GM04503 (cell line): ENCODE data around the gene COQ6.
"Not testable (repeated sequence)": the region's sequence is repeated elsewhere in the genome, so short reads cannot be mapped to it uniquely, and the experiment has no call there.

ENCODE experiments used
- DNase-seq: peaks from one replicate; pipeline ENCODE4 v3.0.0-alpha.2; 2012; ENCODE audit warnings: low read depth

COQ6 gene

GRCh38 chr14:73988065-73988464 lies 38.0 kb downstream of the COQ6 start:
- no peak for DNase-seq

GRCh38 chr14:73988656-73989055 lies 38.6 kb downstream of the COQ6 start:
- DNase-seq = not testable (repeated sequence)

DNA sequence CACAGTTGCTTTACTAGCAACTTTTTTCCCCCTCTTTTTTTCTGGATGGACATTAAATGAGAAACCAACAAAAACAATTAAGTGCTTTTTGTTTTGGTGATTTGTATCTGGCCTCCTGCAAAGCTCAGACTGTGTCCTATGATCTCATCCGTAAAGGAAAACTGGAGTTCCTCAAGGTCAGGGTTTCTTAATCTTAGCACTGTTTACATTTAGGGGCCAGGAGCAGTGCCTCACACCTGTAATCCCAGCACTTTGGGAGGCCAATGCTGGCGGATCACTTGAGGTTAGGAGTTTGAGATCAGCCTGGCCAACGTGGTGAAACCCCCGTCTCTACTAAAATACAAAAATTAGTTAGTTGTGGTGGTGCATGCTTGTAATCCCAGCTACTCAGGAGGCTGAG lies 41.0 kb downstream of the COQ6 start:
- no peak for DNase-seq

DNA sequence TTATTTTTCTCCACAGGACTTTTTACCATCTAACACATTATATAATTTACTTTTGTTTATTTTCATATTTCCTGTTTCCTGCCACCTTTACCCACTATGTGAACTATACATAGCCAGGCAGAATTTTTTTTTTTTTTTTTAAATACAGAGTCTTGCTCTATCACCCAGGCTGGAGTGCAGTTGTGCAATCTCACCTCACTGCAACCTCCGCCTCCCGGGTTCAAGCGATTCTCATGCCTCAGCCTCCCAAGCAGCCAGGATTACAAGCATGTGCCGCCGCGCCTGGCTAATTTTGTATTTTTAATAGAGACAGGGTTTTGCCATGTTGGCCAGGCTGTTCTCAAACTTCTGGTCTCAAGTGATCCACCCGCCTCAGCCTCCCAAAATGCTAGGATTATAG lies 44.8 kb downstream of the COQ6 start:
- not testable (repeated sequence) for DNase-seq

- DNase-seq = no peak
Measured at GRCh38 chr14:73995977-73996378, 45.9 kb downstream of the COQ6 start.

DNA sequence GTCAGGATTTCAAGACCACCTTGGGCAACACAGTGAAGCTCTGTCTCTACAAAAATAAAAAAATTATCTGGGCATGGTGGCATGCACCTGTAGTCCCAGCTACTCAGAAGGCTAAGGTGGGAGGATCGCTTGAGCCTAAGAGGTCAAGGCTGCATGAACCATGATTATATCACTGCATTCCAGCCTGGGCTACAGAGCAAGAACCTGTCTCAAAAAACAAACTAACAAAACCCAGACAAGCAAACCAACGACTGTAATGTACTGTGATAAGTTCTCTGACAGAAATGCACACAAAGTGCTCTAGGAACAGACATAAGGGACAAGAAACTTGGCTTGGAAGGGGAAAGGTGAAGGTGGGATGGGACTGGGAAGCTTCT lies 46.6 kb downstream of the COQ6 start:
- DNase-seq = no peak

DNA sequence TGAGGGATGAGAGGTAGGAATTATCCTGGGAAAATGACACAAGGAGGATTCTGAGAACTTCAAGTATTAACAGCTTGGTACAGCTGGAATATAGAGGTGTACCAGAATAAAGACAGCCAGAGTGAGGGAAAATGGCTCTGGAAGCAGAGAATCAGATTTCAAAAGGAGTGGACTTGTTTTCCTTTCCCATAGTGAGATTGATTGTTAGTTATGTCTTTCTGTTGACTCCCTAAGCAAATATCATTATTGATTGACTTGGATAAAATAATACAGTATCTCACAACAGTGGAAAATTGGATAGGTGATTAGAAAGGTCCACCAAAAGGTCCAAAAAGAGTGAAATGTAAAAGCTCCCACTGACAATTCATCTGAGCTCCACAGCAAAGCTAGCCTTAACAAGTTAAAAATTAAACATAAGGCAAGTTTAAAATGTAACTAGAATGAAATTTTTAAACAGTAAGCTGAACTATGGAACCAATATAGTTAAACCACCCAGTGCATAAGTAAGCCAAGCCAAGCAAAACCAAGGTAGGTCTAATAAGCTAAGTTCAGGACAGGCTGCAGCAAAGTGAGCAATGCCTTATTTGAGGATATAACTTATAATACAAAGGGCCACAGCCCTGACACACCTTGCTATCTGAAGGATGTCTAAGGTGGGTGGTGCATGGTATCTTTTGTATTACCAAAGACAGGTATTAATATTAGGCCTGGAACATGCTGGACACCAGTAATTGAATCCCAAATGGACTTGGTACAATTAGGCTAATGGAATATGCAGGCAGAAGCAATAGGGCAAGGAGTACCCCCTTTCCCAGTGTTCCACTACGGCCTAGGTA lies 47.2 kb downstream of the COQ6 start:
- DNase-seq = no peak

- no peak for DNase-seq
Measured at GRCh38 chr14:73997944-73998447, 47.9 kb downstream of the COQ6 start.

GRCh38 chr14:73998726-73999125 lies 48.6 kb downstream of the COQ6 start:
- DNase-seq = no peak

DNA sequence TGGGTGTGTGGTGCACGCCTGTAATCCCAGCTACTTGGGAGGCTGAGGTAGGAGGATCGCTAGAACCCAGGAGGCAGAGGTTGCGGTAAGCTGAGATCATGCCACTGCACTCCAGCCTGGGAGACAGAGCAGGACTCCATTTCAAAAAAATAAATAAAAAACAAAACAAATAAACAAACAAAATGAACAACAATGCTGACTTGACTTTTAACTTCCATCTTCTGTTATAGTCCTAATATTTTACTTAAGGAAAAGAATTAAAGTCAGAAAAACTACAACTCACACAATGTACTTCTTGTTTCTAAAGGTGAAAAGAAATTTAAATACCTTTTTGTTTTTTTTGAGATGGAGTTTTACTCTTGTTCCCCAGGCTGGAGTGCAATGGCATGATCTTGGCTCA lies 55.6 kb downstream of the COQ6 start:
- DNase-seq = not testable (repeated sequence)

- no peak for DNase-seq
Measured at GRCh38 chr14:74008843-74009499, 58.9 kb downstream of the COQ6 start.
